ENCODE results near the gene PDXK.

The PDXK gene

DNA sequence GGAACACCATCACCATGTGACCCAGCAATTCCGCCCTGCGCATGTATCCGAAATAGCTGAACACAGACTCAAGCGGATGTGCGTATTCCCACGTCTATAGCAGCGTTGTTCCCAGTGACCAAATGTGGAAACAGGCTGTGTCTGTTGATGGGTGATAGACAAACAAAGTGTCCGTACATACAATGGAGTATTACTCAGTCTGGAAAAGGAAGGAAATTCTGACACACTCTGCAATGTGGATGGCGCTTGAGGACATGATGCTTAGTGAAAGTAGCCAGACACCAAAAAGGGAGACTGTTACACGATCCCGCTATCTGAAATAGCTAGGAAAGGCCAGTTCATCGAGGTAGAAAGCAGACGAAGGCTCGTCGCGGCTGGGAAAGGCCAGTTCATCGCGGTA, 25.8 kb downstream of the PDXK start:
- DNase-seq = no peak

DNA sequence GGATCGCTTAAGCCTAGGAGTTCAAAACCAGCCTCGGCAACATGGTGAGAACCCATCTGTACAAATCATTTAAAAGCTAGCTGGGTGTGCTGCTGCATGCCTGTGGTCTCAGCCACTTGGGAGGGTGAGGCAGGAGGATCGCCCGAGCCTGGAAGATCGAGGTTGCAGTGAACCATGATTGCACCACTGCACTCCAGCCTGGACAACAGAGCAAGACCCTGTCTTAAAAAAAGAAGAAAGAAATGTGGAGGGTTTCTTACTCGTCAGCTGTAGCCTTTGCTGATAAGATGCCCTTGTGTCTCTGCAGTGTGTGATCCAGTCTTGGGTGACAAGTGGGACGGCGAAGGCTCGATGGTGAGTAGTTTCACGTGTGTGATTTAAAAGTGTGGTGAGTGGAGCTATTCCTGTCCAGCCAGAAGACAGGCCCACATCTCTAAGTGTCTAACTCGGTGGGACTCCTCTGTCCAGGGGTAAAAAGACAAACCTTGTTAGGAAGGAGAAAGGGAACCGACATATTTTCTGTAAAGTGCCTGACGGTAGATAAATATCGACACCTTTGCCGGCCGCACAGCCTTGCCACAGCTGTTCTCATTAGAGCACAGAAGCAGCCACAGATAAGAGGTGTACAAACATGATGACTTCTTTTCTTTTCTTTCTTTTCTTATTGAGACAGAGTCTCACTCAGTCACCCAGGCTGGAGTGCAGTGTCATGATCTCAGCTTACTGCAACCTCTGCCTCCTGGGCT, 27.0 kb downstream of the PDXK start:
- no peak for DNase-seq

DNA sequence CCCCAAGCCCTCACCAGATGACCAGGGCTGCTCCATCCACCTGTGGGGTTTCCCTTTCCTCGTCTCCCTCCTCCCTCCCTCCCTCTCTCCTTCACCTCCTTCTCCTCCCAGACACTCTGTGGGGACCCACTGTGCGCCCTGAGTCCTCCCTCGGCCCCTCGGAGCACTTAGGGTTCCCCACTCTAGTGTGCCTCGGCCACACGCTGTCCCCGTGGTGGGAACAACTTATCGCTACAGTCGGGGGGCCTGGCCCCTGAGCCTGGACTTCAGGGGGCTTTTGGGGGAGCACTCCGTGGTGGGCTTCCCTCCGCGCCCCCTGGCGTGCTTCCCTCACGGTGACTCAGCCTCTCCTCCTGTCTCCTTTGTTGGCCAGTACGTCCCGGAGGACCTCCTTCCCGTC, 29.7 kb downstream of the PDXK start:
- no peak for DNase-seq

DNA sequence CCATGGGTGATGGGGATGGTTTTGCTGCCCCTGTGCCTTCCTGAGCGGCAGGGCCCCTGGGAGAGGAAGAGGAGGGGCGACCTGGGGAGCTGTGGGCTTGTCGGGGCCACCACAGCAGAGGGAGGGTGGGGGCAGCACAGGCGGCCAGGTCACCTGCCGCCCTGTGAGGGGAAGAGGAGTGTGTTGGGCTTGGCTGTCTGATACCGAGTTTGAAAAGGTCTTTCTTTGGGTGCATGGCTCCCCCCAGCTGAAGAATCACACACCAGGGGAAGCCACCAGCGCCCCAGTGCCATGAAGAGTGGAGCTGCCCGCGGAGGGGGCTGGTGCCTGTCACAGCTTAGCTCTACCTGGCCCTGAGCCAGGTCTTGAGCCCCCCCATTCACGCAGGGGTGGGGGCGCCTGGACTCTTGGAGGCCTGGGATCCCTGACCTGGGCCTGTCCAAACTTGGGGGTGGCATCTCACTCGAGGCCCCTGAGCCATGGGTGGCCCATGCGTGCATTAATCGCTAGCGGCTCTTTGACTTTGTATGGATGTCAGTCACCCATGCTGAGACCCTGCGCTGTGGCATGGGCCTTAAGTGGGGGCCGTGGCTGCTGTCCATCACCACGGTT, 30.8 kb downstream of the PDXK start:
- no peak for DNase-seq

DNA sequence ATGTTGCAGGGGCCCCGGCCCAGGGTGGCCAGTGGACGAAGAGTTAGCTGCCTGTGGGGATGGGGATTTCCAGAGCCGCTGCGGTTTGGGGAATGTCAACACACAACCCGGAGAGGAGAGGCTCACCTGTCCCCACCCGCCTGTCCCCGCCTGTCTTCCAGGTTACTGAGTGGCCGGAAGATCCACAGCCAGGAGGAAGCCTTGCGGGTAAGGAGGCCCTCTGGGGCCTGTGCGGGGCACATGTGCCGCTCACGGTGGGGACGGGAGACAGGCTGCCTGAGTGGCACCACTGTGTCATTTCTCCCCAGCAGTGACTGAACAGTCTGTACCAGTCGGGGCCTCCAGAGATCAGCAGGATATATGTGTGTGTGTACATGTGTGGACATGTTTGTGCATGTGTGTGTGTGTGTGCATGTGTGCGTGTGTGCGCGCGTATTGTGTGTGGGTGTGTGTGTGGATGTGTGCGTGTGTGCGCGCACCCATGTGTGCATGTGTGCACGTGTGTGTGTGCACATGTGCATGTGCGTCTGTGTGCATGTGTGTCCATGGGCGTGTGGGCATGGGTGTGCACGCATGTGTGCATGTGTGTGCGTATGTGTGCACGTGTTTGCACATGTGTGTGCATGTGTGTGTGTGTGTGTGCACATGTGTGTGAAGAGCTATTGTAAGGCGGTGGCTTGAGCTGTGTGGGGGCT, 31.6 kb downstream of the PDXK start:
- DNase-seq = no peak

DNA sequence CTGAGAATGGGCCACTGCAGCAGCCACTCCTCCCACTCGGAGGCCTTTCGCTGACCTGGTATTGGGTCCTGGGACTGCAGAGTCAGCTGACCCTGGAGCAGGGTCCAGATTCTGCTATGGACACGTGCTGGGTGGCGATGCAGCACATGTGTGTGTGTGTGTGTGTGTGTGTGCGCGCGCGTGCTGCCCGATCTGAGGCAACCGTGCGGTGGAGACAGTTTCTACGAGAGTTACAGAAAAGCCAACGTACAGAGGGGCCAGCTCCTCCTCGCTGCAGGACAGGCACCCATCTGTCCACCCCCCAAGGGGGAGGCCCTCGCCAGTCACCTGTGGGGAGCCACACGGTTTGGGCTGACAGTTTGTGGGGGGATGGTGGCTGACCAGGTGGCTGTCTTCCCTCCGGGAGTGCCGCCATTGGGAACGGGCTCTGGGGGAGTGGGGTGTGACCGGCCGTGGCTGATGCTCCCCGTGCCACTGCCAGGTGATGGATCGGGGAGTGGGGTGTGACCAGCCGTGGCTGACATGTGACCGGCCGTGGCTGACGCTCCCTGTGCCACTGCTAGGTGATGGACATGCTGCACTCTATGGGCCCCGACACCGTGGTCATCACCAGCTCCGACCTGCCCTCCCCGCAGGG, 33.1 kb downstream of the PDXK start:
- DNase-seq = no peak

DNA sequence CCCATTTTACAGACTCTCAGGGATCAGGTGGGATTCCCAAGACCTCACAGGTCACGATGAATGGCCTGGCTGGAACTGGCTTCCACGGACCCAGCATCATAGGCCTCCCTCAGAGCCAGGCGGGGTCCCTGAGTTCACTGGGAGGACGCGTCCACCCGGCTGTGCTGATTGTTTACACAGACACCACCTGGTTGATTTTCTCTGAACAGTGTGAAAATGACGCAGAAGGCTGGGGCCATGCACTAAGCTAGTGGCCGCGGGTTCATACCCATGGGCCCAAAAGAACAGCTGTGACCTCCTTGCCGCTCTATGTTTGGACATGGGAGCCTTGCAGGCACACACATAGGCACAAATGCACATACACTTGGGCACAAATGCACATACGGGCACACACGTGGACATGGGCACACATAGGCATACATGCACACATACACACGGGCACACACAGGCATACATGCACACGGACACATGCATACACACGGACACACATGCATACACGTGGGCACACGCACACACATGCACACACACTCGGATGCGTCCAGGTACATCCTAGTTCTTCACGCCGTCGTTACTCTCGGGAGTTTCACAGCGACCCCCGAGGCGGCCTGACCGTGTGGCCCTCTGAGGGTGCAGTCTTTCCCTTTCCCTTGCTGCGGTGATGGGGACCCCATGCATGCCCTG, 34.0 kb downstream of the PDXK start:
- no peak for DNase-seq

DNA sequence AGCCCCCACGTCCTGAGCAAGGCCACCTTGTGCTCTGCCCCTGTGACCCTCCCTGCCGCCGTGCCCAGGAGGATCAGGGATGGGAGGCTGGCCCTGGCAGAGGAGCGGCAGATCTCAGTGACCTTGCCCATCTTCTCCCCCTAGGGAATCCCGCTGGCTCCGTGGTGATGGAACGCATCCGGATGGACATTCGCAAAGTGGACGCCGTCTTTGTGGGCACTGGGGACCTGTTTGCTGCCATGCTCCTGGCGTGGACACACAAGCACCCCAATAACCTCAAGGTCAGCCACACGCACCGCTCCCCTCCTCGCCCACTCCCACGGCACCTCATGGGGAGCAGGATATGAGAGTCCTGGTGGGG, 34.5 kb downstream of the PDXK start:
- DNase-seq = no peak

DNA sequence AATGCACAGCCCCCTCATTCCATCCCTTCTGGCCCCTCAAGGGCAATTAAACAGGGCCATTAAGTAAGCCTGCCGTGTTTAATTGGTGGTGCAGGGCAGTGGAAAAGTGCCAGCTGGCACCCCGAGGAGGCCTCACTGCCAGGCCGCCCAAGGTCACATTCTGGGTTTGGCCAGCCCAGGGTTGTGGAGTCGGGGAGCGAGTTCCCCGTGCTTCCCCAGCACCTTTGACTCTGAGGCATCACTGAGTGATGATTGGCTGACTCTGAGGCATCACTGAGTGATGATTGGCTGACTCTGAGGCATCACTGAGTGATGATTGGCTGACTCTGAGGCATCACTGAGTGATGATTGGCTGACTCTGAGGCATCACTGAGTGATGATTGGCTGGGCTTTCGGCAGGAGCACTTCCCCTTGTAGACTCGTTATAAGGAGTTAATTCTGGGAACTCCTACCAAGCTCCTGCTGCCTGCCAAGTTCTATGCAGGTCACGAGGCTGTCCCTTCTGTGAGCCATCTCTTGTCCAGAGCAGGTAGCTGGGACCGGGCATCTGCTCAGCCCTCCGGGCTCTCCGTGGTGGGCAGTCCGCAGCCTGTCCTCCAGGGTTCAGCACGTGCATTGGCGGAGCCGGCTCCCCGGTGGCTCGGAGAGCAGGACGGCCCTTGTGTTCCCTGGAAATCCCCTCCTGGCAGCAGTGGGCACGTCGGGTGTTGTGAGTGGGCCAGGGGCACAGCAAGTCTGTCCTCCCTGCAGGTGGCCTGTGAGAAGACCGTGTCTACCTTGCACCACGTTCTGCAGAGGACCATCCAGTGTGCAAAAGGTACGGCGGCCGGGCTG, 36.2 kb downstream of the PDXK start:
- peak in 1 of 3 donors; percentile 39 for DNase-seq

DNA sequence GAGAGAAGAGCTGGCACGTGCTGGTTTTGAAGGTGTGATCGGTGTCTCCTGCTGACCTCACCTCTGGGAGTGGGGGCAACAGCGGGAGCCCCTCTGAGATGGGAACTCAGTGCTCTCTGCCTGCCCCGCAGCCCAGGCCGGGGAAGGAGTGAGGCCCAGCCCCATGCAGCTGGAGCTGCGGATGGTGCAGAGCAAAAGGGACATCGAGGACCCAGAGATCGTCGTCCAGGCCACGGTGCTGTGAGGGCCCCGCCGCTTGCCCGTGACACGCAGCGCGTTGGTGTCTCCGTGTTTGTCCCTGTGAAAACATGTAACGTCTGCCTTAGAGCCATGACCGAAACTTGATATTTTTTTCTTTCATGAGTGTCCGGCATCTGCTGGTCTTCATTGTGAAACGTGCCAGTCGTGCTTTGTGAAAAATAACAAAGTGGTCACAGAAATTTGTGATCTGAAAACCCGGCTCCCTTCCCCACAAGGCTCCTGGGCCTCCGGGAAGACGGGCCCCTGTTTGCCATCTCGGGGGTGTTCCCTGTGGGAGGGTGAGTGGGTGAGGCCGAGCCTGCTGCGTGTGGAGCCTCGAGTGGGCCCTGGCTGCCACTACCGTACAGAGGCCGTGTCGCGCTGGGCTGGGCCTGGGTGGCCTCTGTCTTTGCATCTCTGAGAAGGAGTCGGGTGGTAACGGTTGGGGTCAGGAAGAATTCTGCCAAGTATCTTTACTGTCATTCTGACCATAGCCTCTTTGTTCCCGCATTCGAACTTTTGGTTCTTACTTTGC, 37.1 kb downstream of the PDXK start:
- no peak for DNase-seq

DNA sequence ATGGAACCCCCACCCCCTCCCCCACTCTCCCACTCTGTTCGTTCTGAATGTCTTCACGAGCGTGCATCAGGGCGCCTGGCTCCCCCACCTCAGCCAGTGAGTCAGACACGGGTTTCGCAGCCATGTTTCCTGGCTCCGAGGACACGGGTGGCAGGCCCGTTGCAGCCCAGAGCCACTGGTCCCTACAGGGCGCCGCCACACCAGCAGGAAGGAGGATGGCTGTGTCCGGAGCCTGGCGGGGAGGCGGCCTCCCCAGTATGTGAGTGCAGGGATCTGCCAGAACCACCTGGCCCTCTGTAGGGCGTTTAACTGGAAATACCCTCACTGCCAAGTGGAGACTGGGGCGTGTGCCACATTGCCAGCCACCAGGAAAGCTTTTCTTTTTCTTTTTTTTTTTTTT, 38.7 kb downstream of the PDXK start:
- no peak for DNase-seq

DNA sequence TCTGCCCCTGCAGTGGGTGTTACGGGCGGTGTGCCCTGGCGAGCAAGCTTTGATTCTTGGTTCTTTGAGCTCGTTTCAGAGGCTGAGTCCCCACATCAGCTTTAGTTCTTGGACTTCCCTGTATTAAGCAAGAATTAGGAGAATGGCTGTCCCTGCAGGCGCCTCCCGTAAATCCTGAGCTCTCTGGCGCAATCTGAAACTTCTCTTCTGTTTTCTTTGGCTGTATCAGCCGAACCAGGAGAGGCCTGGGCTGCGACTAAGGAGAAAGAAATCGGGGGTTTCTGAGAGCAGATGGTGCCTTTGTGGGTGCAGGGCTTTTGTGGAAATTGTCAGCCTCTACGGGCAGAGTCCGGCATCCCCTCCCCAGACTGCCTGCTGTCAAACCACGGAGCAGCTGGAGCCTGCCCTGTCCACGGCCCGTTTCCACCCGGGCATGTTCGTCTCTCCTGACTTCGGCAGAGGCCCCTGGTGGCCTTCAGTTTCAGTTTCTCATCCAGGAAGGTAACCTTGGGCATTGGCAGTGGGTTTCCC, 39.2 kb downstream of the PDXK start:
- peak; percentile 79 to 85 (median 80) for DNase-seq

DNA sequence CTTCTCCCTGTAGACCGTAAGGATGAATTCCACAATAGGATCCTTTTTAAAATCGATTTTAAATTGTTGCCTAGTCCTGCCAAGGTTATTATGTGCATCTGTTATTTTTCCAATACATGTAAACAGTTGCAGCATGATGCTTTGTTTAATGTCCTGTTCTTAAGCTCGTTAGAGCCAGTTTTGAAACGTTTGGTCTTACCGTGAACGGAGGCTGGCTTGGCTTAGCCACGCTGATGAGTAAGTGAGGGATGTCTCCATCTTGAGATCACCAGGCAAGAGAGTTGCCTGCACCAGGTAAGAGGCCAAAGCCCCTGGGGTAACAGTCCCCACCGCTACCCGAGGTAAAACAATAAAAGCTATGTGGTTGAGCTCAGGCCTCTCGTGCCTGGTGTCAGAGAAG, 39.9 kb downstream of the PDXK start:
- DNase-seq = no peak

DNA sequence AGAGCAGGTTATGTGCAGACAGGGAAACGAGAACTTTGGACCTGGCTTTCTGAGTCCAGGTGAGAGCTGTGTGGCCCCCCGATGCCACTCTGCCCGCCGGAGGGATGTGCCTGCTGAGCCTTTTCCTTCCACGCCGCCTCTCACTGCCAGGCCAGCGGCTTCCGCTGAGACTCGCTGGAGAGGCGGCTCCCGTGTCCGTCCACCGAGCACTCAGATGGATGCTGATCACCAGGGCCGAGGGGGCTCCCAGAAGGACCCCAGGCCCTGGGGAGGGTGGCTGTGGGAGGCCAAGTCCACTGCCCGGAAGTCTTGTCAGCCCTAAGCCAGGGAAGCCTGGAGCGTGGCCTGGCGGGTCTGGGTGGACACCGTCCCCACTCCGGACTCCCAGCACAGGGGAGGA, 40.7 kb downstream of the PDXK start:
- DNase-seq = no peak

DNA sequence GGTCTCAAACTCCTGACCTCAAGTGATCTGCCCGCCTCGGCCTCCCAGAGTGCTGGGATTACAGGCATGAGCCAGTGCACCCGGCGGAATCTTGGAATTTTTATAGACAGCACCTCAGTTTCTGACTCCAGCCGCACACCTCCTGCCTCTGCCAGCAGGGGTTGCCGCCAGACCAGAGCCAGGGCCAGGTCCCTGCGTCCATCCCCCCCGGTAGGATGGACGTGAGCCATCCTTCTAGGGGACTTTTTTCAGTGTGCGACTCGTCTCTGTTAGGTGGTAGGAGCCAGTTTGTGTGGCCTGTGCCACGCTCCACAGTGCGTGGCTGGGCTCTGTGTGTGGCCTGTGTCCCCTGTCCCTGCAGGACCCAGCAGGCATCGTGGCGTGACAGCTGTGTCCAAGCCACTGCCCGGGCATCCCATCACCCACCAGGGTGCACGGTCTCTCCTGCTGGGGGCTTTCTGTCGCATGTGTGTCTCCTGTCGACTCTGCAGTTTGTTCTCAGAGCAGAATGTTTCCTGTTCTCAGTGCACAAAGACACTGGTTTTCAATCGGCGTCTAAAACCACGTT, 41.5 kb downstream of the PDXK start:
- DNase-seq = no peak

DNA sequence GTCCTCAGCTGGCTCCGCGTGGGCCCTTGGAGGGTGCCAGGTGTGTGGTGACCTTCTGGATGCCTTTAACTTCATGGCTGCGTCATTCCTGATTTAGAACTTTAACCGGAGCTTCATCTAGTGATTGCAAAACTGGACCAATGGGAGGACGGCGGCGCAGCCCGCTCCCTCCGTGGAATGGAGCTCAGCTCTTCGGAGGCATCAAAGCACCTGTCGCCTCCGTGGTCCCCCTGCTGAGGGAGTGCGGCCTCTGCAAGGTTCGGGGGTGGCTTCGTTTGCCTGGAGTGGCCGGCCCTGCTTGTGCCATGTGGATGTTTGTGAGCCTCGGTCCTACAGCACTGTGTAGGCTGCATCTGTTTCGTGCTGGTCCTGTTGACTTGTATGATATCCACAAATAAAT, 43.0 kb downstream of the PDXK start:
- DNase-seq = no peak

DNA sequence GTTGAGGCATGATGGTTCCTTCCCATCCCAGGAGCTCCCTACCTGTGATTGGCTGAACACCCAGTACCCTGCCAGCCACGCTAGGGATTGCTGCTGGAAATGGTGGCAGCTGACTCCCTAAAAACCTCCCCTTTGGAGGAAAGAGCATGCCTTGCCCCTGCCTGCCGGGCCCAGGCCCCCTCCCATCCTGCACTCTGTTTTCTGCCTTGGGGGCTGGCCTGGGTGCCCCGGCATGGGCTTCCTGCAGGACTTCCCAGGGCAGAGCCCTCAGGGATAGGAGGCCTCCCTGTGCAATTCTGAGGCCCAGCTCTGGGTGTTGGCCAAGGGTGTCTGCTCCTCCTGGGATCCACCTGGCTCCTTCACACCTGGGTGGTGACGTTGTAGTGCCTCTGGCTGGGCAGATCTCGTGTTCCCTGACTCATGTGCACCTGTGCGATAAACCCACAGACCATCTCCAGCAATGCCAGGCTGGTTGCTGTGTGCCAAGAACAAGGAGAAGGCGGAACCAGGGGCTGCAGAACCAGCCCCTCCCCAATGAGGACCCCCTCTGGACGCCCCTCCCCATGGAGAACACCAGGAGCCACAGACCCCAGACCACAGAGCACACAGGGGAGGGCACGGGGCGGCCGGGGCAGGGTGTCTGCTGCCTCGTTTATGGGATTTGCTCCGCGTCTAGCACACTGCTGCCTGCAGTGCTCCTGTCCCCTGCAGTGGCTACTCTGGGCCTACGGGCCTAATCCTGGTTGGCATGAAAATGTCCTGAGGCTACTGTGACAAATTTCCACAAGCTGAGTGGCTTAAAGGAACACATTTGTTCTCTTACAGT, 43.6 kb downstream of the PDXK start:
- no peak for DNase-seq

DNA sequence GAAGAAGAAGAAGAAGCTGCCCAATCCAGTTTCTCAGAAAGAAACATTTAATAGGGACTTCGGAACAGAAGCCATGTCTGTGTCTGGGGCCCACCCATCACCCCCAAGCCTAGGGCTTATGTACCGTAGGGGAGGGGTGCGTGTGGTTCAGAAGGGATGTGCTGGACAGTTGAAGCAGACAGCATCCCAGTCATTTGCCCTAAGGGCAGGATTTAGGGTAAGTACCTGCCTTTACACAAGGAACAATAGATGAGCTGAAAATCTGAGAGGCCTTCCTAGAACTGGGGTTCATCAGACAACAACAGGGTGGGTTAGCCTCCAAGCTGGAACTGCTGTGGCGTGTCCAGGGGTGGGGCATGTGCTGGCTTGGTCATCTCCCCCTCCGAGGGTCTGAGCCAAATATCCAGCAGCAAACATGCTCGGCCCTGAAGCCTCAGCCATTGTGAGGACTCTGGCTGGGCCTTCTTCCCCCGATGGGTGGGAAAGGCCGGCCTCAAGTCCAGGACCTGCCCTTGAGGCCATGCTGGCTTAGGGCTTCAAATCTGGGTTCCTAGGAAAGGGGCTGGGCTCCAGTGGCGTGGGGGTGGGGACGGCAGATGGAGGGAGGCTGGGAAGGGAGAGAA, 45.1 kb downstream of the PDXK start:
- no peak for DNase-seq

All from suppressor macrophage treated with lipopolysaccharide for 1 hour (primary cell).